Right cardiac atrium (tissue), 5 donors: ENCODE data around the gene RIPOR3. TPM values are rescaled to one million over a fixed set of nuclear protein-coding genes. Genes with fewer than 3 reads are reported as not detected.
"Not testable (repeated sequence)": the region's sequence is repeated elsewhere in the genome, so short reads cannot be mapped to it uniquely, and the experiment has no call there.

Experiments
- ATAC-seq, 2 donors: fragments of 200-7000 bp; cut with Tn5 transposase; one replicate each; pipeline versions ENCODE4 v1.8.0 to v1.9.1; 2020; ENCODE audit warnings: moderate library complexity in 2 of 2, mild to moderate bottlenecking in 1 of 2
- DNase-seq, 3 donors: peaks; one replicate each; pipeline ENCODE4 v3.0.0-alpha.2; 2020
- H3K27ac ChIP-seq: one replicate; pipeline ENCODE4 v1.5.1; 2013; ENCODE audit warnings: mild to moderate bottlenecking, low read length, control low read depth, moderate library complexity
- H3K27me3 ChIP-seq: one replicate; pipeline ENCODE4 v1.6.1; 2013; ENCODE audit not compliant: control insufficient read depth, insufficient read depth
- H3K4me1 ChIP-seq: one replicate; pipeline ENCODE4 v1.6.1; 2013; ENCODE audit warnings: low read length; ENCODE audit not compliant: control insufficient read depth, insufficient read depth
- H3K4me3 ChIP-seq: one replicate; pipeline ENCODE4 v1.5.1; 2013; ENCODE audit warnings: low read length, control low read depth
- H3K9me3 ChIP-seq: one replicate; pipeline ENCODE4 v1.6.1; 2013; ENCODE audit warnings: low read length; ENCODE audit not compliant: control insufficient read depth
- WGBS: extraction: QIAGEN DNeasy Blood & Tissue Kit; methylation state at CpG from one replicate; pipeline ENCODE4 v1.1.7; 2013; 5-methylcytosine and 5-hydroxymethylcytosine counted together
- intact Hi-C, 4 donors: fragments of 100-400 bp; cut with DNase I; formaldehyde crosslinking; loops; one replicate each; pipeline versions ENCODE4 v1.11.0 to v1.14.0; 2022 to 2023
- polyA plus RNA-seq: library from polyadenylated mRNA; stranded (reverse); fragments of 200-250 nt; gene quantifications from one replicate; pipeline ENCODE4 v1.2.3, GENCODE V29; 2013
- total RNA-seq, 4 donors: library from RNA; stranded (reverse); fragmentation: NEBNext Ultra II Directional; extraction: Animal tissue kit (Norgen Biotek cat#: 25700); gene quantifications; one replicate each; pipeline ENCODE4 v1.2.1, GENCODE V29; 2021
- donor health status: healthy with polysubstance abuse.
- donor health status: DM: no; HTN: yes; CAD: no.
- donor health status: DM: no; HTN: no; CAD: no.
- donor health status: DM: no; HTN: yes; CAD: no; lungs with severe emphysema.
- donor health status: DM: yes; HTN: yes; CAD: no.

The RIPOR3 gene
- total and polyA plus RNA-seq, 5 donors: 2.1 to 12.9 (median 3.5) TPM

GRCh38 chr20:50676377-50676731, 15.0 kb downstream of the RIPOR3 start:
- ATAC-seq, intact Hi-C loops, H3K9me3 ChIP-seq, H3K4me1 ChIP-seq, H3K4me3 ChIP-seq, DNase-seq, H3K27ac ChIP-seq, H3K27me3 ChIP-seq: not testable (repeated sequence)
- 93% methylated on average over 3 of the region's 3 CpGs for WGBS

DNA sequence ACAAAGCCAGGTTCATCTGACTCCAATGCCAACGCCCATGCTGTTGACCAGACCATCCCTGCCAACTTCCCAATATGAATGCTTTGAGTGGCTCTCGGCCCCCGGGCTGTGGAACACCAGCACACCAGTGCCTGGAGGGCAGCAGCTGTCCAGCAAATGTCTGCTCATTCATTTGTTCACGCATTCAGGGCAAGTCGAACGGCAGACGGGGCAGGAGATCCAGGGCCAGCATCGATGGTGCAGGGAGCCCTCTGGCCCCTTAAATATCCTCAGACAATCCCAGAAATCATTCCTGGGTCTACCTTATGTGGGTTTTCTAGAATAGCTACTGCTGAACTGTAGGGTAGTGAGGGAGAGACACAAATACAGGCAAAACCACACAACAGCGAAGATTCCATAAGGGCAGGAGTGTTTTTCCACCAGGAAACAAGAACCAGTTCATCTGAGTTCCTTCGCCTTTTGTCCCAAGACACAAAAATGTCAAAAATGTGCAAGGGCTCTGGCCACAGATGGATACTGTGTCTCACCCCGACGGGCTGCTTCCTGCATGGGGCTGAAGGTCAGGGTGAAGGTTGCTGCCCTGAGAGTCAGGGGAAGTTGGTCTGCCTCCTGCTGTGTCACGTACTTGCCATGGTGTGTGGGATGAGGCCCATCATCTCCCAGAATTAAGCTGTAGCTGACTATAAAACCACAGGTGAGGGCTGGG, 15.5 kb downstream of the RIPOR3 start:
- Histone ChIP-seq H3K4me1 (peaks cover 8% of the 10 kb centered on the region), H3K9me3 (no peaks in the 10 kb centered on the region), H3K27me3 (no peaks in the 10 kb centered on the region), H3K4me3 (no peak overlapping the region), H3K27ac (peak overlapping the region; percentile 16)
- DNase-seq: no peak
- intact Hi-C loops: no loop called here
- peak in 1 of 2 donors; percentile 39 for ATAC-seq
- 57% methylated on average over 13 of the region's 13 CpGs for WGBS

- no peak for DNase-seq
- no peaks in the 10 kb centered on the region for H3K9me3 ChIP-seq
- intact Hi-C loops: no loop called here
- peaks cover 2% of the 10 kb centered on the region for H3K4me1 ChIP-seq
- ATAC-seq: no peak
- no peaks in the 10 kb centered on the region for H3K27me3 ChIP-seq
- 33% methylated on average over 2 of the region's 2 CpGs for WGBS
- H3K4me3 ChIP-seq: no peak overlapping the region
- no peak overlapping the region for H3K27ac ChIP-seq
These were observed 17.1 kb downstream of the RIPOR3 start for GRCh38 chr20:50674138-50674825.

DNA sequence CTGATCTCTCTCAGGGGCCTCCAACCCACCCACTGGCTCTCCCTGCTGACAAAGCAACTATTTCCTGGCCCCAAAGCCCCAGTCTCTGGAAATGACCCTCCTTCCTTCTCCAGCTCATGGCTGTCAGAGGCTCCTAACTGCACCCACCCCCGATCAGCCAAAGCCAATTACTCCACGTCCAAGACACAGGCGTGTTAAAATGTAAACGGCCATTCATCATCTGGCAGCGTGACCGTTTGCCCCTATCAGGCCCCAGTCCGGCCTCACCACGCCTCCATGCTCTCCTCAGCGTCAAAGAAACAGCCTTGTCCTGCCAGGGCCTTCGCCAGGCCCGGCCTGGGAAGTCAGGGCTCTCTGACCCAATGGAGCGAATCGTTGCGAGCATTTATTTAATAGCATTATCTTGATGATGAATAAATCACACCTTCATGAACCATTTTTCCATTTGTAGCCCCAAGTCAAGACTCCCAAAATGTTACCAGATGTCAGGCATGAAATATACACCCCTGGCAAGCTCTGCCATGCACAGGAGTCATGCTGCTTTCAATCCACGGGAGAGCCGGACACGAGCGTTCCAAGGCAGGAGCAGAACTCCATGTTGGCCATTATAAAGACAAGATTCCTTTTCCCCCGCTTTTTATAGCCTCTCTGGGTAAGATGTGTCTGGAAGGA, 17.7 kb downstream of the RIPOR3 start:
- Histone ChIP-seq H3K27me3 (no peaks in the 10 kb centered on the region), H3K4me1 (peaks cover 2% of the 10 kb centered on the region), H3K27ac (no peak overlapping the region), H3K4me3 (no peak overlapping the region), H3K9me3 (no peaks in the 10 kb centered on the region)
- intact Hi-C loops: no loop called here
- ATAC-seq: peak in 1 of 2 donors; percentile 22
- 75% methylated on average over 19 of the region's 19 CpGs for WGBS
- peak in 2 of 3 donors; percentile 63 to 64 for DNase-seq

- whole genome bisulfite sequencing: 92% methylated on average over 7 of the region's 7 CpGs
- H3K9me3 ChIP-seq: no peaks in the 10 kb centered on the region
- H3K4me3 ChIP-seq: no peak overlapping the region
- H3K27me3 ChIP-seq: no peaks in the 10 kb centered on the region
- DNase-seq (no peak), ATAC-seq (no peak)
- intact Hi-C loops: no loop called here
- peaks cover 2% of the 10 kb centered on the region for H3K4me1 ChIP-seq
- no peak overlapping the region for H3K27ac ChIP-seq
These were observed 18.2 kb downstream of the RIPOR3 start for GRCh38 chr20:50673146-50673465.

- no peak for ATAC-seq
- Histone ChIP-seq H3K9me3 (no peaks in the 10 kb centered on the region), H3K27me3 (no peaks in the 10 kb centered on the region), H3K4me1 (peaks cover 2% of the 10 kb centered on the region), H3K4me3 (no peak overlapping the region), H3K27ac (no peak overlapping the region)
- WGBS: 91% methylated on average over 8 of the region's 8 CpGs
- DNase-seq: no peak
- intact Hi-C loops: no loop called here
These were observed 18.8 kb downstream of the RIPOR3 start for GRCh38 chr20:50672400-50673145.

GRCh38 chr20:50671626-50672025, 19.7 kb downstream of the RIPOR3 start:
- intact Hi-C loops: no loop called here
- no peak overlapping the region for H3K4me3 ChIP-seq
- DNase-seq (no peak), ATAC-seq (no peak)
- 97% methylated on average over 3 of the region's 3 CpGs for WGBS
- H3K27me3 ChIP-seq: no peaks in the 10 kb centered on the region
- no peaks in the 10 kb centered on the region for H3K9me3 ChIP-seq
- H3K27ac ChIP-seq: no peak overlapping the region
- peaks cover 2% of the 10 kb centered on the region for H3K4me1 ChIP-seq

GRCh38 chr20:50671010-50671409, 20.3 kb downstream of the RIPOR3 start:
- H3K4me1 ChIP-seq, intact Hi-C loops, H3K27ac ChIP-seq, H3K27me3 ChIP-seq, DNase-seq, ATAC-seq, H3K9me3 ChIP-seq, H3K4me3 ChIP-seq: not testable (repeated sequence)
- WGBS: 67% methylated on average over 3 of the region's 3 CpGs

GRCh38 chr20:50670126-50670862, 21.0 kb downstream of the RIPOR3 start:
- 92% methylated on average over 12 of the region's 12 CpGs for WGBS

GRCh38 chr20:50668798-50669197, 22.5 kb downstream of the RIPOR3 start:
- DNase-seq (no peak), ATAC-seq (no peak)
- no peak overlapping the region for H3K4me3 ChIP-seq
- H3K9me3 ChIP-seq: no peaks in the 10 kb centered on the region
- WGBS: 97% methylated on average over 4 of the region's 4 CpGs
- no peak overlapping the region for H3K27ac ChIP-seq
- H3K27me3 ChIP-seq: no peaks in the 10 kb centered on the region
- no peaks in the 10 kb centered on the region for H3K4me1 ChIP-seq
- intact Hi-C loops: loop anchor here in 1 of 4 donors (10.0 kb wide), 1 partner anchor 46 kb away; no protein-coding TSS in a partner anchor

More at GRCh38 chr20:50670126-50670862, 21.0 kb downstream of the RIPOR3 start:
- Histone ChIP-seq H3K27me3 (no peaks in the 10 kb centered on the region), H3K4me1 (peaks cover 2% of the 10 kb centered on the region), H3K27ac (no peak overlapping the region), H3K9me3 (no peaks in the 10 kb centered on the region), H3K4me3 (no peak overlapping the region)
- no peak for DNase-seq
- ATAC-seq: no peak
- intact Hi-C loops: no loop called here
